GM21381 (cell line): ENCODE data around the gene SEMA4D.
"Not testable (repeated sequence)": the region's sequence is repeated elsewhere in the genome, so short reads cannot be mapped to it uniquely, and the experiment has no call there.

Source experiments
- ATAC-seq: cut with Tn5 transposase; IDR thresholded peaks from one replicate; pipeline ENCODE4 v1.9.1; 2021; ENCODE audit warnings: mild to moderate bottlenecking, moderate library complexity; ENCODE audit not compliant: unreplicated experiment

The SEMA4D gene

GRCh38 chr9:89359751-89360261 is 138.1 kb downstream of the SEMA4D start:
- no peak for ATAC-seq

- ATAC-seq: no peak
These were observed 138.9 kb downstream of the SEMA4D start for GRCh38 chr9:89358985-89359384.

- no peak for ATAC-seq
These were observed 139.5 kb downstream of the SEMA4D start for GRCh38 chr9:89358376-89358916.

- no peak for ATAC-seq
These were observed 140.3 kb downstream of the SEMA4D start for GRCh38 chr9:89357331-89358197.

GRCh38 chr9:89356782-89357181 is 141.1 kb downstream of the SEMA4D start:
- no peak for ATAC-seq

GRCh38 chr9:89354471-89354870 is 143.4 kb downstream of the SEMA4D start:
- no peak for ATAC-seq

- no peak for ATAC-seq
These were observed 143.9 kb downstream of the SEMA4D start for GRCh38 chr9:89353989-89354388.

- no peak for ATAC-seq
These were observed 144.9 kb downstream of the SEMA4D start for GRCh38 chr9:89352874-89353649.

GRCh38 chr9:89352451-89352850 is 145.5 kb downstream of the SEMA4D start:
- ATAC-seq: no peak

- no peak for ATAC-seq
These were observed 146.2 kb downstream of the SEMA4D start for GRCh38 chr9:89351584-89352300.

GRCh38 chr9:89350988-89351557 is 146.8 kb downstream of the SEMA4D start:
- ATAC-seq: no peak

- ATAC-seq: no peak
These were observed 148.3 kb downstream of the SEMA4D start for GRCh38 chr9:89349607-89350006.

- no peak for ATAC-seq
These were observed 150.3 kb downstream of the SEMA4D start for GRCh38 chr9:89347651-89348050.

- no peak for ATAC-seq
These were observed 151.2 kb downstream of the SEMA4D start for GRCh38 chr9:89346696-89347095.

GRCh38 chr9:89345476-89345875 is 152.4 kb downstream of the SEMA4D start:
- ATAC-seq: no peak

- ATAC-seq: not testable (repeated sequence)
These were observed 154.1 kb downstream of the SEMA4D start for GRCh38 chr9:89343812-89344211.

GRCh38 chr9:89342948-89343347 is 155.0 kb downstream of the SEMA4D start:
- ATAC-seq: no peak

GRCh38 chr9:89342213-89342612 is 155.7 kb downstream of the SEMA4D start:
- no peak for ATAC-seq

- ATAC-seq: no peak
These were observed 157.6 kb downstream of the SEMA4D start for GRCh38 chr9:89340332-89340731.

GRCh38 chr9:89339807-89340206 is 158.1 kb downstream of the SEMA4D start:
- no peak for ATAC-seq

GRCh38 chr9:89330513-89330912 is 167.4 kb downstream of the SEMA4D start:
- ATAC-seq: no peak
